Ishikawa (cell line): ENCODE measurements around the gene CCDC88C.

Source experiments
- CREB1 ChIP-seq: IDR thresholded peaks from 2 replicates; pipeline ENCODE4 v1.6.1; 2012; ENCODE audit warnings: low read depth
- EP300 ChIP-seq: IDR thresholded peaks from 2 replicates; pipeline ENCODE4 v1.6.1; 2012; ENCODE audit warnings: borderline replicate concordance
- RAD21 ChIP-seq: IDR thresholded peaks from 2 replicates; pipeline ENCODE4 v1.6.1; 2012; ENCODE audit warnings: low read depth
- TCF12 ChIP-seq: IDR thresholded peaks from 2 replicates; pipeline ENCODE4 v1.6.1; 2012; ENCODE audit warnings: low read depth
- YY1 ChIP-seq: IDR thresholded peaks from 2 replicates; pipeline ENCODE4 v1.6.1; 2012; ENCODE audit warnings: low read depth
- TF ChIP-seq, protein P1 (sequence below): IDR thresholded peaks from 2 replicates; pipeline ENCODE4 v1.6.1; 2012; ENCODE audit warnings: low read depth, mild to moderate bottlenecking

DNA sequence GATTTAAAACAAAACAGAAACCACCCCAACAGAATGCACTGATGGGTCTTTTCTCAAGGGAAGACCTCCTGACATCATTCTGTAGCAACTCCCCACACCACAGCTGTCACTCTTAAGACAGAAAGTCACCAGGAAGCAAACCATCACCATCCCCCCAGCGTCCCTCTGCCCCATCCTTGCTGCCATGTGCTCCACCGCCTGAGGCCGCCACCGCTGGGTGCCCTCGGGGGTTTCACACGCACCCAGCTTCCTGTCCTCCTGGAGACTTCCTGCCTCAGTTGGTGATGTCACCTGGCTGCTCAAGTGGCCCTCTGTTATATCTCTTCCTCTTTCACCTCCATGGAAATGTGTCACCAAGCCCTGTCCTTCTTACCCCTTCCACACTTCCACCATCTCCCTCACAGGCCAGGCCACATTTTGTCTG lies 101.8 kb downstream of the CCDC88C start:
- TF ChIP-seq CREB1 = no peak
- TF ChIP-seq EP300 = no peak
- no peak for TF ChIP-seq RAD21
- TF ChIP-seq, protein P1, sequence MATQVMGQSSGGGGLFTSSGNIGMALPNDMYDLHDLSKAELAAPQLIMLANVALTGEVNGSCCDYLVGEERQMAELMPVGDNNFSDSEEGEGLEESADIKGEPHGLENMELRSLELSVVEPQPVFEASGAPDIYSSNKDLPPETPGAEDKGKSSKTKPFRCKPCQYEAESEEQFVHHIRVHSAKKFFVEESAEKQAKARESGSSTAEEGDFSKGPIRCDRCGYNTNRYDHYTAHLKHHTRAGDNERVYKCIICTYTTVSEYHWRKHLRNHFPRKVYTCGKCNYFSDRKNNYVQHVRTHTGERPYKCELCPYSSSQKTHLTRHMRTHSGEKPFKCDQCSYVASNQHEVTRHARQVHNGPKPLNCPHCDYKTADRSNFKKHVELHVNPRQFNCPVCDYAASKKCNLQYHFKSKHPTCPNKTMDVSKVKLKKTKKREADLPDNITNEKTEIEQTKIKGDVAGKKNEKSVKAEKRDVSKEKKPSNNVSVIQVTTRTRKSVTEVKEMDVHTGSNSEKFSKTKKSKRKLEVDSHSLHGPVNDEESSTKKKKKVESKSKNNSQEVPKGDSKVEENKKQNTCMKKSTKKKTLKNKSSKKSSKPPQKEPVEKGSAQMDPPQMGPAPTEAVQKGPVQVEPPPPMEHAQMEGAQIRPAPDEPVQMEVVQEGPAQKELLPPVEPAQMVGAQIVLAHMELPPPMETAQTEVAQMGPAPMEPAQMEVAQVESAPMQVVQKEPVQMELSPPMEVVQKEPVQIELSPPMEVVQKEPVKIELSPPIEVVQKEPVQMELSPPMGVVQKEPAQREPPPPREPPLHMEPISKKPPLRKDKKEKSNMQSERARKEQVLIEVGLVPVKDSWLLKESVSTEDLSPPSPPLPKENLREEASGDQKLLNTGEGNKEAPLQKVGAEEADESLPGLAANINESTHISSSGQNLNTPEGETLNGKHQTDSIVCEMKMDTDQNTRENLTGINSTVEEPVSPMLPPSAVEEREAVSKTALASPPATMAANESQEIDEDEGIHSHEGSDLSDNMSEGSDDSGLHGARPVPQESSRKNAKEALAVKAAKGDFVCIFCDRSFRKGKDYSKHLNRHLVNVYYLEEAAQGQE = no peak
- no peak for TF ChIP-seq YY1
- no peak for TF ChIP-seq TCF12
